SK-N-SH (cell line): Measurements from ENCODE around the gene HBG1.

Experiments
- CHD2 ChIP-seq: fragments of 150-350 bp; IDR thresholded peaks from 2 replicates; pipeline ENCODE4 v1.6.1; 2018; ENCODE audit warnings: low read length; ENCODE audit not compliant: partially characterized antibody
- EZH2phosphoT487 ChIP-seq: fragments of 200-600 bp; sonication (generic); IDR thresholded peaks from 2 replicates; pipeline ENCODE4 v1.6.1; 2017; ENCODE audit warnings: low read depth, mixed run types, mild to moderate bottlenecking, antibody characterized with exemption, moderate library complexity, borderline replicate concordance
- FOSL2 ChIP-seq: IDR thresholded peaks from 2 replicates; pipeline ENCODE4 v1.4.0; 2012; ENCODE audit warnings: low read depth, mild to moderate bottlenecking, moderate library complexity, borderline replicate concordance
- GATA2 ChIP-seq: sonication (generic); formaldehyde crosslinking; IDR thresholded peaks from 2 replicates; pipeline ENCODE4 v1.5.0; 2020; ENCODE audit warnings: mild to moderate bottlenecking, missing genetic modification reagents
- NFIC ChIP-seq: IDR thresholded peaks from 2 replicates; pipeline ENCODE4 v1.4.0; 2012; ENCODE audit warnings: borderline replicate concordance
- POLR2AphosphoS5 ChIP-seq: IDR thresholded peaks from 2 replicates; pipeline ENCODE4 v1.6.1; 2012; ENCODE audit warnings: low read depth, low read length
- YY1 ChIP-seq: IDR thresholded peaks from 2 replicates; pipeline ENCODE4 v1.4.0; 2012; ENCODE audit warnings: low read depth, mild to moderate bottlenecking
- TF ChIP-seq, protein P1 (sequence below): fragments of 200-600 bp; sonication (generic); IDR thresholded peaks from 2 replicates; pipeline ENCODE4 v1.6.1; 2017; ENCODE audit warnings: antibody characterized with exemption, mild to moderate bottlenecking, moderate library complexity
- TF ChIP-seq, protein P2 (sequence below): IDR thresholded peaks from 2 replicates; pipeline ENCODE4 v1.4.0; 2012; ENCODE audit warnings: low read depth, borderline replicate concordance

DNA sequence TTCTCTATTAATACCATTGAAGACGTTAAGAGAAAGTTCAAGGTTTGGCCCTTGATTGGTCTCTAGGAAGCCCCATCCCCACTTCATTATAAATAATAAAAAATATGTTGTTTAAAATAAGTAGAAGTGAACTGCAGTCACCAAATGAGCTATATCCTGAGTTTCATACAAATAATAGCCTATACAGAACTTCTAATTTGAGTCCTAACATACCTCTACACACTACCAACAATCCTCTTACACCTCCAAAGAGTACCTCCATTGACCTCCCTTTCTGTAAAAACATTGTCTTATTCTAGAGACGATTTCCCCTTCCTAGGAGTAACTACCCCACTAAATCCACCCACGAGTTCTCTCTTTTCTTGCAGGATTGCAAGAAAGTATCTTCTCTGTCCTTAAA is 8.2 kb downstream of the HBG1 start:
- TF ChIP-seq, protein P1, sequence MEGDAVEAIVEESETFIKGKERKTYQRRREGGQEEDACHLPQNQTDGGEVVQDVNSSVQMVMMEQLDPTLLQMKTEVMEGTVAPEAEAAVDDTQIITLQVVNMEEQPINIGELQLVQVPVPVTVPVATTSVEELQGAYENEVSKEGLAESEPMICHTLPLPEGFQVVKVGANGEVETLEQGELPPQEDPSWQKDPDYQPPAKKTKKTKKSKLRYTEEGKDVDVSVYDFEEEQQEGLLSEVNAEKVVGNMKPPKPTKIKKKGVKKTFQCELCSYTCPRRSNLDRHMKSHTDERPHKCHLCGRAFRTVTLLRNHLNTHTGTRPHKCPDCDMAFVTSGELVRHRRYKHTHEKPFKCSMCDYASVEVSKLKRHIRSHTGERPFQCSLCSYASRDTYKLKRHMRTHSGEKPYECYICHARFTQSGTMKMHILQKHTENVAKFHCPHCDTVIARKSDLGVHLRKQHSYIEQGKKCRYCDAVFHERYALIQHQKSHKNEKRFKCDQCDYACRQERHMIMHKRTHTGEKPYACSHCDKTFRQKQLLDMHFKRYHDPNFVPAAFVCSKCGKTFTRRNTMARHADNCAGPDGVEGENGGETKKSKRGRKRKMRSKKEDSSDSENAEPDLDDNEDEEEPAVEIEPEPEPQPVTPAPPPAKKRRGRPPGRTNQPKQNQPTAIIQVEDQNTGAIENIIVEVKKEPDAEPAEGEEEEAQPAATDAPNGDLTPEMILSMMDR: no peak
- no peak for TF ChIP-seq YY1
- TF ChIP-seq NFIC: no peak
- TF ChIP-seq POLR2AphosphoS5: no peak
- TF ChIP-seq EZH2phosphoT487: no peak
- no peak for TF ChIP-seq CHD2
- no peak for TF ChIP-seq FOSL2
- TF ChIP-seq, protein P2, sequence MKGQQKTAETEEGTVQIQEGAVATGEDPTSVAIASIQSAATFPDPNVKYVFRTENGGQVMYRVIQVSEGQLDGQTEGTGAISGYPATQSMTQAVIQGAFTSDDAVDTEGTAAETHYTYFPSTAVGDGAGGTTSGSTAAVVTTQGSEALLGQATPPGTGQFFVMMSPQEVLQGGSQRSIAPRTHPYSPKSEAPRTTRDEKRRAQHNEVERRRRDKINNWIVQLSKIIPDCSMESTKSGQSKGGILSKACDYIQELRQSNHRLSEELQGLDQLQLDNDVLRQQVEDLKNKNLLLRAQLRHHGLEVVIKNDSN: no peak
- TF ChIP-seq GATA2 (CRISPR knock-in tag): no peak
